GM12878 (cell line): ENCODE results near the gene ZNF407. TPM values are rescaled to one million over a fixed set of nuclear protein-coding genes. Genes with fewer than 3 reads are reported as not detected.

Experiments used
- ATAC-seq: fragments of 200-7000 bp; cut with Tn5 transposase; 3 replicates; pipeline ENCODE4 v1.9.1; 2020; ENCODE audit warnings: mild to moderate bottlenecking, moderate library complexity
- BruUV-seq: library from RNA; stranded (reverse); fragments of 400-500 nt; replicated peaks from 2 replicates; lab custom pipeline; 2021; lab: Mats Ljungman, UMichigan
- CTCF ChIA-PET: fragments of 300-600 bp; sonication (Branson Sonifier 250); formaldehyde crosslinking; extraction: SDS; loops from one replicate; lab custom pipeline; 2021; ENCODE audit warnings: inconsistent platforms; lab: Yijun Ruan, JAX
- POLR2A ChIA-PET: fragments of 350-600 bp; formaldehyde crosslinking; extraction: SDS; loops from one replicate; lab custom pipeline; 2021; ENCODE audit warnings: inconsistent platforms; lab: Charles Lee
- RAD21 ChIA-PET: fragments of 300-600 bp; sonication (Branson Sonifier 250); formaldehyde crosslinking; loops from one replicate; lab custom pipeline; 2023; ENCODE audit warnings: antibody characterized with exemption; ENCODE audit not compliant: unreplicated experiment; lab: Charles Lee
- SMC1A ChIA-PET: fragments of 300-600 bp; sonication (Branson Sonifier 250); formaldehyde crosslinking; loops from one replicate; lab custom pipeline; 2023; ENCODE audit not compliant: unreplicated experiment, uncharacterized antibody; lab: Charles Lee
- DNase-seq: peaks from one replicate; pipeline ENCODE4 v3.0.0-alpha.2; 2011; ENCODE audit warnings: low read depth, low spot score
- FAIRE-seq: peaks from 3 replicates; lab custom pipeline; 2011; peaks lifted over from hg19 to GRCh38; lab: Jason Lieb, UNC
- H2AFZ ChIP-seq: 2 replicates; pipeline ENCODE4 v1.6.0; 2011; ENCODE audit warnings: low read depth, low read length, control low read depth; ENCODE audit not compliant: control insufficient read depth
- H3K27ac ChIP-seq: 2 replicates; pipeline ENCODE4 v1.5.1; 2011; ENCODE audit warnings: control low read depth; ENCODE audit not compliant: control insufficient read depth, insufficient read depth
- H3K27me3 ChIP-seq, 2 experiments: replicated peaks in 1 of 2; 2 replicates each; pipeline versions ENCODE4 v1.6.0 to v1.6.1; 2011; ENCODE audit warnings: low read length in 1 of 2; ENCODE audit not compliant: control insufficient read depth in 2 of 2, insufficient read depth in 2 of 2
- H3K36me3 ChIP-seq, 2 experiments: 2 replicates each; pipeline ENCODE4 v1.5.1; 2011; ENCODE audit warnings: low read length in 1 of 2; ENCODE audit not compliant: control insufficient read depth in 2 of 2, insufficient read depth in 2 of 2
- H3K4me1 ChIP-seq: 2 replicates; pipeline ENCODE4 v1.6.1; 2011; ENCODE audit warnings: mild to moderate bottlenecking, low read length, moderate library complexity, mixed read lengths; ENCODE audit not compliant: control insufficient read depth, insufficient read depth
- H3K4me2 ChIP-seq: 2 replicates; pipeline ENCODE4 v1.6.0; 2011; ENCODE audit warnings: control low read depth; ENCODE audit not compliant: control insufficient read depth, insufficient read depth
- H3K4me3 ChIP-seq: fragments of 200-600 bp; sonication (generic); 2 replicates; pipeline ENCODE4 v1.5.1; 2016
- H3K79me2 ChIP-seq: 2 replicates; pipeline ENCODE4 v1.6.0; 2011; ENCODE audit warnings: low read length; ENCODE audit not compliant: control insufficient read depth, insufficient read depth
- H3K9ac ChIP-seq: 2 replicates; pipeline ENCODE4 v1.8.0; 2011; ENCODE audit warnings: low read length, control low read depth, mixed read lengths; ENCODE audit not compliant: control insufficient read depth, insufficient read depth
- H3K9me3 ChIP-seq: replicated peaks from 3 replicates; pipeline ENCODE4 v1.5.1; 2011; ENCODE audit warnings: mild to moderate bottlenecking, low read length; ENCODE audit not compliant: control insufficient read depth, insufficient read depth
- H4K20me1 ChIP-seq: 2 replicates; pipeline ENCODE4 v1.6.0; 2011; ENCODE audit not compliant: control insufficient read depth, insufficient read depth
- EED ChIP-seq: sonication (generic); IDR thresholded peaks from 2 replicates; pipeline ENCODE4 v1.6.1; 2016; ENCODE audit warnings: antibody characterized with exemption, low read depth
- ESRRA ChIP-seq: IDR thresholded peaks from 2 replicates; pipeline ENCODE4 v1.6.1; 2012; ENCODE audit warnings: mild to moderate bottlenecking, low read length, improper control_type of control experiment
- IRF5 ChIP-seq: fragments of 450-650 bp; IDR thresholded peaks from 2 replicates; pipeline ENCODE4 v1.6.1; 2017; ENCODE audit warnings: borderline replicate concordance
- NBN ChIP-seq: fragments of 450-650 bp; IDR thresholded peaks from 2 replicates; pipeline ENCODE4 v1.6.1; 2016
- NFXL1 ChIP-seq: fragments of 450-650 bp; IDR thresholded peaks from 2 replicates; pipeline ENCODE4 v1.6.1; 2017; ENCODE audit warnings: antibody characterized with exemption, mild to moderate bottlenecking, borderline replicate concordance
- PBX3 ChIP-seq: IDR thresholded peaks from 2 replicates; pipeline ENCODE4 v1.6.1; 2011; ENCODE audit warnings: mild to moderate bottlenecking, low read depth, low read length, moderate library complexity; ENCODE audit not compliant: insufficient replicate concordance
- ZBTB33 ChIP-seq: fragments of 450-650 bp; IDR thresholded peaks from 2 replicates; pipeline ENCODE4 v1.6.1; 2017; ENCODE audit warnings: mild to moderate bottlenecking
- ZBTB4 ChIP-seq: fragments of 450-650 bp; formaldehyde crosslinking; IDR thresholded peaks from 2 replicates; pipeline ENCODE4 v1.4.0; 2022; ENCODE audit warnings: mild to moderate bottlenecking, moderate library complexity
- WGBS: methylation state at CpG from one replicate; pipeline ENCODE4 v1.1.6; 2016; ENCODE audit warnings: low lambda C conversion rate; ENCODE audit not compliant: insufficient replicate concordance, insufficient coverage; ENCODE audit errors: missing lambda C conversion rate; 5-methylcytosine and 5-hydroxymethylcytosine counted together
- in situ Hi-C: fragments of 300-500 bp; cut with MboI; formaldehyde crosslinking; loops from 9 replicates; pipeline ENCODE4 v1.14.3; 2018; ENCODE audit warnings: mixed read lengths
- intact Hi-C: fragments of 100-400 bp; cut with micrococcal nuclease; formaldehyde crosslinking; loops from one replicate; pipeline ENCODE4 v1.14.2; 2022; ENCODE audit not compliant: unreplicated experiment
- polyA plus RNA-seq, 11 experiments: library from polyadenylated mRNA; depleted of rRNA in 4 of 11; unstranded in 6 of 11; stranded (reverse) in 5 of 11; fragments of >200 nt; fragmentation: Nextera tagmentation in 4 of 11; fragmentation: Illumina TruSeq in 1 of 11; extraction: Ambion mirVana in 4 of 11; extraction: Trizol in 1 of 11; gene quantifications; 1 replicate in 1 of 11; 2 replicates in 10 of 11; pipeline versions ENCODE4 v1.2.1 to v1.2.3, GENCODE V29; 2011 to 2016; ENCODE audit warnings: inconsistent platforms in 2 of 11, missing spikeins in 2 of 11, low read depth in 1 of 11
- total RNA-seq, 4 experiments: library from RNA; depleted of rRNA in 3 of 4; stranded (reverse); fragments of >200 nt in 3 of 4; fragmentation: Illumina TruSeq in 1 of 4; extraction: Trizol in 1 of 4; gene quantifications; 2 replicates each; pipeline versions ENCODE4 v1.2.1 to v1.2.3, GENCODE V29; 2013 to 2021
- TF ChIP-seq, protein P1 (sequence below): fragments of 450-650 bp; IDR thresholded peaks from 2 replicates; pipeline ENCODE4 v1.6.1; 2017; ENCODE audit warnings: mild to moderate bottlenecking, moderate library complexity

The ZNF407 gene
- total and polyA plus RNA-seq, 10 of the 15 experiments (the other 5 are each of a cell fraction or from before 2014, with no cell fraction given), result 0.69 to 11.6 (median 5.3) TPM

GRCh38 chr18:74632856-74633255 is 35.2 kb downstream of the ZNF407 start:
- Histone ChIP-seq H3K27ac (no peak overlapping the region), H3K9ac (no peak overlapping the region), H3K4me3 (no peak overlapping the region), H3K9me3 (no peaks in the 10 kb centered on the region), H2AFZ (no peak overlapping the region), H3K4me2 (no peak overlapping the region), H3K4me1 (no peaks in the 10 kb centered on the region), H3K79me2 (no peaks in the 10 kb centered on the region; the same call in 1 of the 2 replicates), H4K20me1 (no peaks in the 10 kb centered on the region), H3K36me3 (peaks cover 3 to 12% of the 10 kb centered on the region in 2 experiments), H3K27me3 (no peaks in the 10 kb centered on the region)
- ATAC-seq (no peak), FAIRE-seq (no peak), DNase-seq (no peak)
- in situ Hi-C loops, result loop anchor here (25.0 kb wide), 1 partner anchor 1729 kb away; no protein-coding TSS in a partner anchor
- CTCF ChIA-PET, result interaction anchor here (1.5 kb wide), 1 partner anchor 1095 kb away, joined by 3 read pairs; no protein-coding TSS in a partner anchor
- POLR2A ChIA-PET, result no interaction called here
- SMC1A ChIA-PET, result no interaction called here
- 93% methylated on average over 4 of the region's 4 CpGs for WGBS
- RAD21 ChIA-PET, result no interaction called here
- intact Hi-C loops, result no loop called here
- no TSS peak for BruUV-seq
- TF ChIP-seq ZBTB4 (no peak), PBX3 (no peak), EED (no peak), IRF5 (no peak), NBN (no peak), ESRRA (no peak), NFXL1 (no peak), ZBTB33 (no peak)
- TF ChIP-seq, protein P1, sequence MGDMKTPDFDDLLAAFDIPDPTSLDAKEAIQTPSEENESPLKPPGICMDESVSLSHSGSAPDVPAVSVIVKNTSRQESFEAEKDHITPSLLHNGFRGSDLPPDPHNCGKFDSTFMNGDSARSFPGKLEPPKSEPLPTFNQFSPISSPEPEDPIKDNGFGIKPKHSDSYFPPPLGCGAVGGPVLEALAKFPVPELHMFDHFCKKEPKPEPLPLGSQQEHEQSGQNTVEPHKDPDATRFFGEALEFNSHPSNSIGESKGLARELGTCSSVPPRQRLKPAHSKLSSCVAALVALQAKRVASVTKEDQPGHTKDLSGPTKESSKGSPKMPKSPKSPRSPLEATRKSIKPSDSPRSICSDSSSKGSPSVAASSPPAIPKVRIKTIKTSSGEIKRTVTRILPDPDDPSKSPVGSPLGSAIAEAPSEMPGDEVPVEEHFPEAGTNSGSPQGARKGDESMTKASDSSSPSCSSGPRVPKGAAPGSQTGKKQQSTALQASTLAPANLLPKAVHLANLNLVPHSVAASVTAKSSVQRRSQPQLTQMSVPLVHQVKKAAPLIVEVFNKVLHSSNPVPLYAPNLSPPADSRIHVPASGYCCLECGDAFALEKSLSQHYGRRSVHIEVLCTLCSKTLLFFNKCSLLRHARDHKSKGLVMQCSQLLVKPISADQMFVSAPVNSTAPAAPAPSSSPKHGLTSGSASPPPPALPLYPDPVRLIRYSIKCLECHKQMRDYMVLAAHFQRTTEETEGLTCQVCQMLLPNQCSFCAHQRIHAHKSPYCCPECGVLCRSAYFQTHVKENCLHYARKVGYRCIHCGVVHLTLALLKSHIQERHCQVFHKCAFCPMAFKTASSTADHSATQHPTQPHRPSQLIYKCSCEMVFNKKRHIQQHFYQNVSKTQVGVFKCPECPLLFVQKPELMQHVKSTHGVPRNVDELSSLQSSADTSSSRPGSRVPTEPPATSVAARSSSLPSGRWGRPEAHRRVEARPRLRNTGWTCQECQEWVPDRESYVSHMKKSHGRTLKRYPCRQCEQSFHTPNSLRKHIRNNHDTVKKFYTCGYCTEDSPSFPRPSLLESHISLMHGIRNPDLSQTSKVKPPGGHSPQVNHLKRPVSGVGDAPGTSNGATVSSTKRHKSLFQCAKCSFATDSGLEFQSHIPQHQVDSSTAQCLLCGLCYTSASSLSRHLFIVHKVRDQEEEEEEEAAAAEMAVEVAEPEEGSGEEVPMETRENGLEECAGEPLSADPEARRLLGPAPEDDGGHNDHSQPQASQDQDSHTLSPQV, result no peak
